ENCODE measurements around the gene FAM3C. TPM values are rescaled to one million over a fixed set of nuclear protein-coding genes. Genes with fewer than 3 reads are reported as not detected.

The FAM3C gene
- total and polyA plus RNA-seq, 10 of the 15 experiments (the other 5 are each of a cell fraction or from before 2014, with no cell fraction given) = 11.0 to 110 (median 27.8) TPM

- H3K4me2 ChIP-seq (ENCODE audit: control insufficient read depth, insufficient read depth) = no peak overlapping the region
- H3K4me1 ChIP-seq (ENCODE audit: control insufficient read depth, insufficient read depth, low read length) = peaks cover 5% of the 10 kb centered on the region
- DNase-seq (ENCODE audit: low read depth, low spot score) (no peak), FAIRE-seq (no peak), ATAC-seq (no peak)
- H3K27ac ChIP-seq (ENCODE audit: control insufficient read depth, insufficient read depth) = no peak overlapping the region
- ChIA-PET CTCF (interaction anchor here (0.6 to 1.5 kb wide), 6 partner anchors 30 to 663 kb away, joined by 3 to 4 read pairs (median 4); no protein-coding TSS in a partner anchor), SMC1A (ENCODE audit: uncharacterized antibody, unreplicated experiment) (interaction anchor here (0.8 to 1.8 kb wide), 7 partner anchors 15 to 188 kb away, joined by 3 to 5 read pairs (median 3); no protein-coding TSS in a partner anchor), RAD21 (ENCODE audit: unreplicated experiment) (interaction anchor here (1.4 kb wide), 1 partner anchor 42 kb away, joined by 4 read pairs; no protein-coding TSS in a partner anchor), POLR2A (no interaction called here)
- in situ Hi-C loops (cut with MboI) = no loop called here
- H3K9me3 ChIP-seq (replicated peaks; ENCODE audit: control insufficient read depth, insufficient read depth, low read length) = no peaks in the 10 kb centered on the region
- no peaks in the 10 kb centered on the region for H4K20me1 ChIP-seq (ENCODE audit: control insufficient read depth, insufficient read depth)
- H3K27me3 ChIP-seq (replicated peaks in 1 of 2; ENCODE audit: control insufficient read depth in 2 of 2, insufficient read depth in 2 of 2, low read length in 1 of 2) = peaks cover 16 to 19% of the 10 kb centered on the region in 2 experiments
- no peak overlapping the region for H3K4me3 ChIP-seq
- no TSS peak for BruUV-seq (replicated peaks)
- H3K36me3 ChIP-seq (ENCODE audit: control insufficient read depth in 2 of 2, insufficient read depth in 2 of 2, low read length in 1 of 2) = no peaks in the 10 kb centered on the region
- no peaks in the 10 kb centered on the region for H3K79me2 ChIP-seq (ENCODE audit: control insufficient read depth, insufficient read depth, low read length)
- no peak overlapping the region for H2AFZ ChIP-seq (ENCODE audit: control insufficient read depth, low read depth, low read length)
- H3K9ac ChIP-seq (ENCODE audit: control insufficient read depth, insufficient read depth, low read length) = no peak overlapping the region
- WGBS (ENCODE audit: insufficient coverage, insufficient replicate concordance, low lambda C conversion rate, missing lambda C conversion rate) = 62% methylated on average over 4 of the region's 4 CpGs
- intact Hi-C loops (cut with micrococcal nuclease; ENCODE audit: unreplicated experiment) = no loop called here
- TF ChIP-seq GATAD2B (conservative IDR thresholded peaks at IDR 0.05; ENCODE audit: low read depth) = no peak
- no peak for TF ChIP-seq JUND (IDR thresholded peaks at IDR 0.05; ENCODE audit: low read depth, low read length)
- TF ChIP-seq MEF2B (IDR thresholded peaks at IDR 0.05; ENCODE audit: partially characterized antibody, poor library complexity, severe bottlenecking) = no peak
- TF ChIP-seq, protein P1, sequence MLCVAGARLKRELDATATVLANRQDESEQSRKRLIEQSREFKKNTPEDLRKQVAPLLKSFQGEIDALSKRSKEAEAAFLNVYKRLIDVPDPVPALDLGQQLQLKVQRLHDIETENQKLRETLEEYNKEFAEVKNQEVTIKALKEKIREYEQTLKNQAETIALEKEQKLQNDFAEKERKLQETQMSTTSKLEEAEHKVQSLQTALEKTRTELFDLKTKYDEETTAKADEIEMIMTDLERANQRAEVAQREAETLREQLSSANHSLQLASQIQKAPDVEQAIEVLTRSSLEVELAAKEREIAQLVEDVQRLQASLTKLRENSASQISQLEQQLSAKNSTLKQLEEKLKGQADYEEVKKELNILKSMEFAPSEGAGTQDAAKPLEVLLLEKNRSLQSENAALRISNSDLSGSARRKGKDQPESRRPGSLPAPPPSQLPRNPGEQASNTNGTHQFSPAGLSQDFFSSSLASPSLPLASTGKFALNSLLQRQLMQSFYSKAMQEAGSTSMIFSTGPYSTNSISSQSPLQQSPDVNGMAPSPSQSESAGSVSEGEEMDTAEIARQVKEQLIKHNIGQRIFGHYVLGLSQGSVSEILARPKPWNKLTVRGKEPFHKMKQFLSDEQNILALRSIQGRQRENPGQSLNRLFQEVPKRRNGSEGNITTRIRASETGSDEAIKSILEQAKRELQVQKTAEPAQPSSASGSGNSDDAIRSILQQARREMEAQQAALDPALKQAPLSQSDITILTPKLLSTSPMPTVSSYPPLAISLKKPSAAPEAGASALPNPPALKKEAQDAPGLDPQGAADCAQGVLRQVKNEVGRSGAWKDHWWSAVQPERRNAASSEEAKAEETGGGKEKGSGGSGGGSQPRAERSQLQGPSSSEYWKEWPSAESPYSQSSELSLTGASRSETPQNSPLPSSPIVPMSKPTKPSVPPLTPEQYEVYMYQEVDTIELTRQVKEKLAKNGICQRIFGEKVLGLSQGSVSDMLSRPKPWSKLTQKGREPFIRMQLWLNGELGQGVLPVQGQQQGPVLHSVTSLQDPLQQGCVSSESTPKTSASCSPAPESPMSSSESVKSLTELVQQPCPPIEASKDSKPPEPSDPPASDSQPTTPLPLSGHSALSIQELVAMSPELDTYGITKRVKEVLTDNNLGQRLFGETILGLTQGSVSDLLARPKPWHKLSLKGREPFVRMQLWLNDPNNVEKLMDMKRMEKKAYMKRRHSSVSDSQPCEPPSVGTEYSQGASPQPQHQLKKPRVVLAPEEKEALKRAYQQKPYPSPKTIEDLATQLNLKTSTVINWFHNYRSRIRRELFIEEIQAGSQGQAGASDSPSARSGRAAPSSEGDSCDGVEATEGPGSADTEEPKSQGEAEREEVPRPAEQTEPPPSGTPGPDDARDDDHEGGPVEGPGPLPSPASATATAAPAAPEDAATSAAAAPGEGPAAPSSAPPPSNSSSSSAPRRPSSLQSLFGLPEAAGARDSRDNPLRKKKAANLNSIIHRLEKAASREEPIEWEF (IDR thresholded peaks at IDR 0.05; ENCODE audit: insufficient replicate concordance, low read depth, low read length) = no peak
- no peak for TF ChIP-seq CEBPZ (IDR thresholded peaks at IDR 0.05; ENCODE audit: low read depth, low read length)
- no peak for TF ChIP-seq ASH2L (IDR thresholded peaks at IDR 0.05; ENCODE audit: borderline replicate concordance, low read depth)
- no peak for TF ChIP-seq ZNF622 (IDR thresholded peaks at IDR 0.05)
- TF ChIP-seq NFXL1 (IDR thresholded peaks at IDR 0.05; ENCODE audit: borderline replicate concordance) = no peak
- TF ChIP-seq REST (IDR thresholded peaks at IDR 0.05; ENCODE audit: low read depth, low read length) = no peak
- TF ChIP-seq RFX5 (IDR thresholded peaks at IDR 0.05; ENCODE audit: low read depth, low read length) = no peak
- no peak for TF ChIP-seq TBL1XR1 (IDR thresholded peaks at IDR 0.05; ENCODE audit: low read depth, low read length)
These were observed 65.1 kb downstream of the FAM3C start for GRCh38 chr7:121331048-121331447.

Measured in GM12878 (cell line).